Mammary epithelial cell (primary cell): ENCODE measurements around the gene TRIP11.

ENCODE experiments used
- EZH2 ChIP-seq: IDR thresholded peaks from 2 replicates; pipeline ENCODE4 v1.6.1; 2012; ENCODE audit warnings: low read length, inconsistent platforms, borderline replicate concordance
- TF ChIP-seq, protein P1 (sequence below), 2 donors: IDR thresholded peaks in 1 of 2; conservative IDR thresholded peaks in 1 of 2; 2 replicates each; pipeline ENCODE4 v1.5.1; 2011 to 2012; ENCODE audit warnings: inconsistent platforms in 2 of 2, low read length in 2 of 2, mild to moderate bottlenecking in 2 of 2, control low read depth in 1 of 2, low read depth in 1 of 2; ENCODE audit not compliant: insufficient read depth in 1 of 2; ENCODE audit errors: extremely low read depth in 1 of 2

DNA sequence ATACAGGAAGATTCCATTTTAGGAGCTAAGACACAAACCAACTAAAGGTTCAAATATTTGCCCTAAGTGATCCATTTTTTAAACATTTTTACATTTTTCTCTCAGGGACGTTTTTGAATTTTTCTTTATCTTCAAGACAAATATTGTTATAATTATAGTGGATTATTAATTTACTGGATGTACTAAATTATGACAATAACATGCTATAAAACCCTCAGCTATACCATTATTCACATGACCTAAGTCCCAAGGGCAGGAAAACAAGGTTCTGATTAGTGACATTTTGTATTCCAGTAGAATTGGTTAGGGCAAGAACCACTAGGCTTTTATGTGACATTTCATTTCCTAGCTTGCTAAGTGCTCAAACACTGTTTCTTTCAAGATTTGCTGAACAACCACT is 75.8 kb downstream of the TRIP11 start:
- TF ChIP-seq, protein P1, sequence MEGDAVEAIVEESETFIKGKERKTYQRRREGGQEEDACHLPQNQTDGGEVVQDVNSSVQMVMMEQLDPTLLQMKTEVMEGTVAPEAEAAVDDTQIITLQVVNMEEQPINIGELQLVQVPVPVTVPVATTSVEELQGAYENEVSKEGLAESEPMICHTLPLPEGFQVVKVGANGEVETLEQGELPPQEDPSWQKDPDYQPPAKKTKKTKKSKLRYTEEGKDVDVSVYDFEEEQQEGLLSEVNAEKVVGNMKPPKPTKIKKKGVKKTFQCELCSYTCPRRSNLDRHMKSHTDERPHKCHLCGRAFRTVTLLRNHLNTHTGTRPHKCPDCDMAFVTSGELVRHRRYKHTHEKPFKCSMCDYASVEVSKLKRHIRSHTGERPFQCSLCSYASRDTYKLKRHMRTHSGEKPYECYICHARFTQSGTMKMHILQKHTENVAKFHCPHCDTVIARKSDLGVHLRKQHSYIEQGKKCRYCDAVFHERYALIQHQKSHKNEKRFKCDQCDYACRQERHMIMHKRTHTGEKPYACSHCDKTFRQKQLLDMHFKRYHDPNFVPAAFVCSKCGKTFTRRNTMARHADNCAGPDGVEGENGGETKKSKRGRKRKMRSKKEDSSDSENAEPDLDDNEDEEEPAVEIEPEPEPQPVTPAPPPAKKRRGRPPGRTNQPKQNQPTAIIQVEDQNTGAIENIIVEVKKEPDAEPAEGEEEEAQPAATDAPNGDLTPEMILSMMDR (conservative IDR thresholded peaks at IDR 0.05 in 1 of 2, IDR thresholded peaks at IDR 0.05 in 1 of 2; ENCODE audit: extremely low read depth in 1 of 2, insufficient read depth in 1 of 2, low read depth in 1 of 2, low read length in 2 of 2) = no peak
- TF ChIP-seq EZH2 = no peak
